AG04450 (cell line): ENCODE data around the gene GGN. TPM values are rescaled to one million over a fixed set of nuclear protein-coding genes. Genes with fewer than 3 reads are reported as not detected.
A peak's percentile ranks its signal among the peaks of the same experiment; 100 is the strongest.

Experiments
- CTCF ChIA-PET: fragments of 300-600, 350-600 bp; formaldehyde crosslinking; extraction: SDS; loops from one replicate; lab custom pipeline; 2022; ENCODE audit warnings: antibody characterized with exemption, inconsistent platforms; lab: Charles Lee
- POLR2A ChIA-PET: fragments of 350-600 bp; formaldehyde crosslinking; extraction: SDS; loops from one replicate; lab custom pipeline; 2021; ENCODE audit warnings: antibody characterized with exemption, inconsistent platforms; lab: Yijun Ruan, JAX
- DNase-seq: peaks from one replicate; pipeline ENCODE4 v3.0.0-alpha.2; 2011; ENCODE audit warnings: low read depth, low spot score
- H3K27ac ChIP-seq: one replicate; pipeline ENCODE4 v1.5.1; 2012; ENCODE audit warnings: low read depth, low read length, control low read depth
- H3K27me3 ChIP-seq: one replicate; pipeline ENCODE4 v1.6.0; 2012; ENCODE audit warnings: low read length; ENCODE audit not compliant: control insufficient read depth, insufficient read depth
- H3K4me3 ChIP-seq: 2 replicates; pipeline ENCODE4 v1.5.1; 2011; ENCODE audit warnings: mild to moderate bottlenecking, low read depth, low read length, control low read depth
- H3K9me3 ChIP-seq: 2 replicates; pipeline ENCODE4 v1.5.1; 2012; ENCODE audit warnings: low read length; ENCODE audit not compliant: control insufficient read depth, insufficient read depth
- polyA minus RNA-seq: library from RNA; depleted of rRNA, polyadenylated mRNA; stranded (reverse); fragments of >200 nt; gene quantifications from 2 replicates; pipeline ENCODE4 v1.2.3, GENCODE V29; 2011; rRNA and poly(A)+ RNA removed
- polyA plus RNA-seq: library from polyadenylated mRNA; depleted of rRNA; stranded (reverse); fragments of >200 nt; gene quantifications from 2 replicates; pipeline ENCODE4 v1.2.3, GENCODE V29; 2011; rRNA removed
- TF ChIP-seq, protein P1 (sequence below): IDR thresholded peaks from 2 replicates; pipeline ENCODE4 v1.5.1; 2011; ENCODE audit warnings: low read depth, low read length, control low read depth, inconsistent platforms

GGN gene, protein sequence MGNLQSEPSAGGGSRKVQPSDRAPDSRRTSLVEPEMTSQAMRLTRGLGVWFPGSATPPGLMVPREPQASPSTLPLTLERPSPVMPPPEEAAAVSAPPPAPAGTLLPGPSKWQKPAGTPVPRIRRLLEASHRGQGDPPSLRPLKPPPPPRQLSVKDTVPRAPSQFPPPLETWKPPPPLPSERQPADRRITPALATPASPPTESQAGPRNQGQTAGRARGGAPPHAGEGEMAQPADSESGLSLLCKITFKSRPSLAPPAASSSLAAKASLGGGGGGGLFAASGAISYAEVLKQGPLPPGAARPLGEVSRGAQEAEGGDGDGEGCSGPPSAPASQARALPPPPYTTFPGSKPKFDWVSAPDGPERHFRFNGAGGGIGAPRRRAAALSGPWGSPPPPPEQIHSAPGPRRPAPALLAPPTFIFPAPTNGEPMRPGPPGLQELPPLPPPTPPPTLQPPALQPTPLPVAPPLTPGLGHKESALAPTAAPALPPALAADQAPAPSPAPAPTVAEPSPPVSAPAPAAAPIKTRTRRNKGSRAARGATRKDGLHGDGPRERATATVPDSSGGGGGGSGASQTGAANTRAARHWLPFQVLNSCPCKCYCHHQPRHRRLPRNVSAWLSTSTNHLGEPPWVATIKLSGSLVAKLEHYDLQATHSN
- 0.15 and 0.27 TPM in 2 replicates for polyA plus RNA-seq
- 0.17 TPM in 1 of 2 replicates, not detected in the other for polyA minus RNA-seq

GRCh38 chr19:38387550-38388348 is at the start of gene GGN:
Gene GGN, minus strand, starts transcription at chr19:38388034. Its CDS starts 773 bp downstream, at chr19:38387261.
- Histone ChIP-seq H3K9me3 (peaks cover 4% of the 10 kb centered on the region; the same call in 1 of the 2 replicates), H3K27ac (peak within 1 kb of the TSS; percentile 77), H3K4me3 (peak within 1 kb of the TSS; percentile 93), H3K27me3 (no peaks in the 10 kb centered on the region)
- ChIA-PET CTCF (interaction anchor here (1.0 to 1.8 kb wide), 7 partner anchors 13 to 485 kb away, joined by 3 to 37 read pairs (median 5); partner anchors contain the start of genes EIF3K, FAM98C and PSMD8), POLR2A (interaction anchor here (0.5 to 3.5 kb wide), 8 partner anchors 10 to 808 kb away, joined by 3 to 49 read pairs (median 5); partner anchors contain the start of genes CATSPERG, EIF3K, FAM98C and PSMD8)
- DNase-seq = peak; percentile 87
- TF ChIP-seq, protein P1, sequence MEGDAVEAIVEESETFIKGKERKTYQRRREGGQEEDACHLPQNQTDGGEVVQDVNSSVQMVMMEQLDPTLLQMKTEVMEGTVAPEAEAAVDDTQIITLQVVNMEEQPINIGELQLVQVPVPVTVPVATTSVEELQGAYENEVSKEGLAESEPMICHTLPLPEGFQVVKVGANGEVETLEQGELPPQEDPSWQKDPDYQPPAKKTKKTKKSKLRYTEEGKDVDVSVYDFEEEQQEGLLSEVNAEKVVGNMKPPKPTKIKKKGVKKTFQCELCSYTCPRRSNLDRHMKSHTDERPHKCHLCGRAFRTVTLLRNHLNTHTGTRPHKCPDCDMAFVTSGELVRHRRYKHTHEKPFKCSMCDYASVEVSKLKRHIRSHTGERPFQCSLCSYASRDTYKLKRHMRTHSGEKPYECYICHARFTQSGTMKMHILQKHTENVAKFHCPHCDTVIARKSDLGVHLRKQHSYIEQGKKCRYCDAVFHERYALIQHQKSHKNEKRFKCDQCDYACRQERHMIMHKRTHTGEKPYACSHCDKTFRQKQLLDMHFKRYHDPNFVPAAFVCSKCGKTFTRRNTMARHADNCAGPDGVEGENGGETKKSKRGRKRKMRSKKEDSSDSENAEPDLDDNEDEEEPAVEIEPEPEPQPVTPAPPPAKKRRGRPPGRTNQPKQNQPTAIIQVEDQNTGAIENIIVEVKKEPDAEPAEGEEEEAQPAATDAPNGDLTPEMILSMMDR = no peak

DNA sequence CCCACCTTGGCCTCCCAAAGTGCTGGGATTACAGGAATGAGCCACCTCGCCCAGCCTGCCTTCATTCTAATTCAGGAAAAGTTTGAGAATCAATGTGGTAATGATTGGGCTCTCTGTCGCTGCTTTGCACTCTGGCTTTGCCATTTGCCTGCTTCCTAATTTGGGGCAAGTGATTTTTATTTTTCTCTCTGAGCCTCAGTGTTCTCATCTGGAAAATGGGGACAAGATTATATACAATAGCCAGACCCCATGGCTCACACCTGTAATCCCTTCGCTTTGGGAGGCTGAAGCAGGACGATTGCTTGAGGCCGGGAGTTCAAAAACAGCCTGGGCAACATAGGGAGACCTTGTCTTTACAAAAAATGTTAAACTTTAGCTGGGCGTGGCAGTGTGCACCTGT is 49.5 kb upstream of the GGN start:
- H3K4me3 ChIP-seq = no peak overlapping the region
- POLR2A ChIA-PET = no interaction called here
- H3K9me3 ChIP-seq = no peaks in the 10 kb centered on the region; the same call in 1 of the 2 replicates
- DNase-seq = no peak
- TF ChIP-seq, protein P1 = no peak
- CTCF ChIA-PET = interaction anchor here (0.6 to 0.7 kb wide), 2 partner anchors 47 to 451 kb away, joined by 3 to 4 read pairs; no protein-coding TSS in a partner anchor
- H3K27ac ChIP-seq = no peak overlapping the region
- peaks cover 8% of the 10 kb centered on the region for H3K27me3 ChIP-seq

DNA sequence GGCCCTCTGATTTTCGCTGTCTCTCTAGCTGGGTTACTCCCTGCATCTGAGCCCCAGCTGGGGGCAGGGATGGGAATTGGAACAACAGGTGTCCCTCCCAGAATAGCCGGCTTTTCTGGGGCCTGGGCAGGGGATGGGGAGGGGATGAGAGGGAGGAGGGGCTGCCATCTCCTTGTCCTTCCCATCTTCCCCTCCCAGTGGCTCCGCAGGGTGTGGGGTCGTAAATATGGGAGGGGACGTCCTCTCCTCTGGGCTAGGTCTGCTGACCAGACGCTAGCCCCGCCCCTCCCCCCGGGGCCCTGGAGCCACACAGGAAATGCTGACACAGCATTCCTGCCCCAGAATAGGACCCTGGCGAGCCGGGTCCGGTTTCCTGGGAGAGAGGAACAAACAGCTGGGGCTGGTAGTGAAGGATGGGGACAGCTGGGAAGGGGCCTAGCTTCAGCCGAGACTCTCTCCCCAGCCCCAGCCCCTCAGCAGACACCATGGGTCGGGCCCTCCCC is 46.8 kb upstream of the GGN start:
- no peak overlapping the region for H3K27ac ChIP-seq
- ChIA-PET POLR2A (no interaction called here), CTCF (no interaction called here)
- no peak overlapping the region for H3K4me3 ChIP-seq
- DNase-seq = no peak
- TF ChIP-seq, protein P1 = no peak
- H3K9me3 ChIP-seq = no peaks in the 10 kb centered on the region; the same call in 1 of the 2 replicates
- peaks cover 8% of the 10 kb centered on the region for H3K27me3 ChIP-seq

DNA sequence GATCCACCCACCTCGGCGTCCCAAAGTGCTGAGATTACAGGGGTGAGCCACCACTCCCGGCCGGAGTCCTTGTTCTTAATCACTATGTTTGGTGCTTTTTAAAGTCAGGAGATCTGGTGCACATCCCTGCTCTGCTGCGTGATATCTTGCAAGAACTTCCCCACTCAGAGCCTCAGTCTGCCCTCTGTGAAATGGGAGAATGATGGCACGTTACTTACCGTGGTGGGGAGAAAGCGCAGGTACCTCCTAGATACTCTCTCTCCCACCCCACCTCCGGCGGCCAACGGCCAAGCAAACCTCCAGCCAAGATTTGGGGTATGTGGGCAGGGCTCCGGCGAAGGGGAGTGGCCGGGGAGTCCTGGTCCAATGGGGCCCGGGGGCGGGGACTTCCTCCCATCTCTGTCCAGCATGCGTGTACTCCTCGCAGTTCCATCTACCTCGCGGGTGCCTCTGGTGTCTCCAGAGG is 45.5 kb upstream of the GGN start, which contains the start of gene RYR1:
TSS of gene RYR1 (plus strand) at position 424 of the 466 bp plus-strand sequence. CDS start 139 bp downstream, outside the sequence.
- POLR2A ChIA-PET = no interaction called here
- H3K27me3 ChIP-seq = peaks cover 8% of the 10 kb centered on the region
- no peak within 1 kb of the TSS for H3K27ac ChIP-seq
- no peak within 1 kb of the TSS for H3K4me3 ChIP-seq
- H3K9me3 ChIP-seq = no peaks in the 10 kb centered on the region; the same call in 1 of the 2 replicates
- DNase-seq = no peak
- TF ChIP-seq, protein P1 = no peak
- CTCF ChIA-PET = no interaction called here
